Activated CD8-positive, alpha-beta T cell treated with anti-CD3 and anti-CD28 coated beads for 36 hours (primary cell): ENCODE measurements around the gene PPP6R2. TPM values are rescaled to one million over a fixed set of nuclear protein-coding genes. Genes with fewer than 3 reads are reported as not detected.

Experiments
- ATAC-seq: fragments of 200-7000 bp; cut with Tn5 transposase; one replicate; pipeline ENCODE4 v1.10.0; 2021; ENCODE audit warnings: mild to moderate bottlenecking, moderate library complexity
- CTCF ChIA-PET: fragments of 350-600 bp; sonication (Branson Sonifier 250); formaldehyde crosslinking; loops from one replicate; lab custom pipeline; 2021; ENCODE audit warnings: antibody characterized with exemption; lab: Charles Lee
- POLR2A ChIA-PET: fragments of 350-600 bp; sonication (Branson Sonifier 250); formaldehyde crosslinking; loops from one replicate; lab custom pipeline; 2021; ENCODE audit warnings: antibody characterized with exemption; lab: Charles Lee
- DNase-seq: peaks from one replicate; pipeline ENCODE4 v3.0.0-alpha.2; 2020
- H3K27ac Mint-ChIP-seq: one replicate; pipeline ENCODE4 v1.8.0; 2021; ENCODE audit warnings: mild to moderate bottlenecking, mixed read lengths
- H3K27me3 Mint-ChIP-seq: one replicate; pipeline ENCODE4 v1.8.0; 2021; ENCODE audit warnings: mixed read lengths
- H3K36me3 Mint-ChIP-seq: one replicate; pipeline ENCODE4 v1.8.0; 2021; ENCODE audit warnings: low read depth, mixed read lengths
- H3K4me1 Mint-ChIP-seq: one replicate; pipeline ENCODE4 v1.8.0; 2021; ENCODE audit warnings: low read depth, mixed read lengths
- H3K4me3 Mint-ChIP-seq: one replicate; pipeline ENCODE4 v1.8.0; 2021; ENCODE audit warnings: mild to moderate bottlenecking, moderate library complexity, mixed read lengths
- H3K9me3 Mint-ChIP-seq: one replicate; pipeline ENCODE4 v1.8.0; 2021; ENCODE audit warnings: mixed read lengths
- CTCF ChIP-seq: fragments of 200-600 bp; IDR thresholded peaks from one replicate; pipeline ENCODE4 v1.8.0; 2022; ENCODE audit warnings: antibody characterized with exemption, mild to moderate bottlenecking
- intact Hi-C: fragments of 100-400 bp; cut with micrococcal nuclease; formaldehyde crosslinking; loops from one replicate; pipeline ENCODE4 v1.10.0; 2022
- total RNA-seq, 2 experiments: library from RNA; stranded (reverse); gene quantifications; one replicate each; pipeline ENCODE4 v1.2.3, GENCODE V29; 2021

The PPP6R2 gene
- total RNA-seq, 2 experiments from 2014 or later, result 44.2 to 44.3 TPM

- DNase-seq (no peak), ATAC-seq (no peak)
- intact Hi-C loops, result no loop called here
- H3K36me3 Mint-ChIP-seq, result no peaks in the 10 kb centered on the region
- POLR2A ChIA-PET, result no interaction called here
- peaks cover 6% of the 10 kb centered on the region for H3K27me3 Mint-ChIP-seq
- no peak overlapping the region for H3K27ac Mint-ChIP-seq
- CTCF ChIA-PET, result interaction anchor here (0.8 kb wide), 1 partner anchor 9 kb away, joined by 3 read pairs; the partner anchor contains the start of gene PLXNB2
- H3K9me3 Mint-ChIP-seq, result no peaks in the 10 kb centered on the region
- TF ChIP-seq CTCF, result no peak
- peaks cover 6% of the 10 kb centered on the region for H3K4me1 Mint-ChIP-seq
- H3K4me3 Mint-ChIP-seq, result no peak overlapping the region
Measured at GRCh38 chr22:50297510-50298265, 45.4 kb upstream of the PPP6R2 start.

GRCh38 chr22:50298266-50298637 lies 44.9 kb upstream of the PPP6R2 start:
- DNase-seq, result no peak
- no peaks in the 10 kb centered on the region for H3K9me3 Mint-ChIP-seq
- no peak for TF ChIP-seq CTCF
- peaks cover 8% of the 10 kb centered on the region for H3K4me1 Mint-ChIP-seq
- CTCF ChIA-PET, result no interaction called here
- H3K27ac Mint-ChIP-seq, result no peak overlapping the region
- ATAC-seq, result no peak
- H3K4me3 Mint-ChIP-seq, result no peak overlapping the region
- intact Hi-C loops, result no loop called here
- peaks cover 9% of the 10 kb centered on the region for H3K27me3 Mint-ChIP-seq
- POLR2A ChIA-PET, result no interaction called here
- H3K36me3 Mint-ChIP-seq, result no peaks in the 10 kb centered on the region

GRCh38 chr22:50298937-50299784 lies 44.0 kb upstream of the PPP6R2 start:
- no peak for TF ChIP-seq CTCF
- peaks cover 9% of the 10 kb centered on the region for H3K27me3 Mint-ChIP-seq
- DNase-seq (no peak), ATAC-seq (no peak)
- peaks cover 8% of the 10 kb centered on the region for H3K4me1 Mint-ChIP-seq
- H3K4me3 Mint-ChIP-seq, result no peak overlapping the region
- intact Hi-C loops, result no loop called here
- no peaks in the 10 kb centered on the region for H3K36me3 Mint-ChIP-seq
- POLR2A ChIA-PET, result interaction anchor here (0.8 kb wide), 1 partner anchor 8 kb away, joined by 3 read pairs; the partner anchor contains the start of gene PLXNB2
- H3K27ac Mint-ChIP-seq, result no peak overlapping the region
- CTCF ChIA-PET, result interaction anchor here (0.8 to 1.0 kb wide), 2 partner anchors 15 to 23 kb away, joined by 3 read pairs; no protein-coding TSS in a partner anchor
- no peaks in the 10 kb centered on the region for H3K9me3 Mint-ChIP-seq

GRCh38 chr22:50299785-50300619 lies 43.1 kb upstream of the PPP6R2 start:
- TF ChIP-seq CTCF, result no peak
- intact Hi-C loops, result no loop called here
- CTCF ChIA-PET, result interaction anchor here (1.0 kb wide), 1 partner anchor 14 kb away, joined by 3 read pairs; no protein-coding TSS in a partner anchor
- peaks cover 6% of the 10 kb centered on the region for H3K4me1 Mint-ChIP-seq
- H3K9me3 Mint-ChIP-seq, result no peaks in the 10 kb centered on the region
- ATAC-seq (no peak), DNase-seq (no peak)
- H3K27ac Mint-ChIP-seq, result no peak overlapping the region
- H3K36me3 Mint-ChIP-seq, result no peaks in the 10 kb centered on the region
- H3K27me3 Mint-ChIP-seq, result peaks cover 9% of the 10 kb centered on the region
- POLR2A ChIA-PET, result interaction anchor here (1.0 kb wide), 1 partner anchor 14 kb away, joined by 3 read pairs; no protein-coding TSS in a partner anchor
- H3K4me3 Mint-ChIP-seq, result no peak overlapping the region
